Epithelial cell of proximal tubule (primary cell): ENCODE measurements around the gene NTN5. TPM values are rescaled to one million over a fixed set of nuclear protein-coding genes. Genes with fewer than 3 reads are reported as not detected.
A peak's percentile ranks its signal among the peaks of the same experiment; 100 is the strongest.

Source experiments
- DNase-seq: peaks from one replicate; pipeline ENCODE4 v3.0.0-alpha.2; 2011; ENCODE audit warnings: low read depth
- H3K4me3 ChIP-seq: 2 replicates; pipeline ENCODE4 v1.5.1; 2011; ENCODE audit warnings: low read depth, mild to moderate bottlenecking, low read length
- total RNA-seq: library from RNA; depleted of rRNA; stranded (reverse); fragments of >200 nt; gene quantifications from 2 replicates; pipeline ENCODE4 v1.2.3, GENCODE V29; 2015
- TF ChIP-seq, protein P1 (sequence below): conservative IDR thresholded peaks from 2 replicates; pipeline ENCODE4 v1.5.1; 2012; ENCODE audit warnings: low read depth, mild to moderate bottlenecking, low read length

NTN5 gene
- total RNA-seq, 1 donor from 2014 or later: not detected

DNA sequence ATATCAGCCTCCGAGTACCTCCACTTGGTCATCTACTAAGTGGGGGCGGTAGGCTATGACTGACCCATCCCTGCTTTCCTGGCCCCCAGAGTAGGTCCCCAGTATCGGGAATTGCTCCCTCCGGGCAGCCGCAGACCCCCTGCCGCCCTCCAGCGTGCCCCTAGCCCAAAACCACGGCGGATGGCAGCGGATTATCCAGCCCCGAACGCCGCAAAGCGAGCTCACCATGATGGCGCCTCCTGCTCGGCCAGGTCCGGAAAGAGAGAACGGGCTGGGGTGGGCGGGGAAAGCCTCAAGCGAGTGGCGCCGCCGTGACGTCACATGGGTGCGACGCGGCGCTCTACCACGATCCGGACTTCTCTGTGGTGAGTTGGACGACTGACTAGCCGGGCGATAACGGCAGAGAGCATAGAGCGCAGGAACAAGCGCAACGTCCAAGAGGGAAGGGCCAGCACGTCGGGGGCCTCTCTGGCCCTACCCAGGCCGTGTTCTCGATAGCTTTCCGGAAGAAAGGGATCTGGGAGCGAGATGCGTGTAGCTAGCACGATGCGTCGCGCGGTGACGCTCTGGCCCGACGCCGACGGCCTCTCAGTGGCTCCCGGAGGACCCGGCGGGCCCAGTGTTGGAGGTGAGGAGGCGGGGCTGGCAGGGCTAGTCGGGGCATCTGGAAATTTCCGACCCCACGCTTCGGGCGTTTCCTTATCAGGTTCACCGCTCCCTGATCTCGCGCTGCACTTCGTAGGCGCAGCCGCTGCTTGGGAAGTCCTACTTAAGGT lies 53.7 kb downstream of the NTN5 start, which contains the start of the genes RPL18 and SPHK2:
Gene RPL18 (minus strand): TSS at position 263 of the 776 bp plus-strand sequence. CDS start 35 bp downstream, at position 228.
Gene SPHK2 (plus strand): TSS at position 591 of the 776 bp plus-strand sequence. CDS start 1,009 bp downstream, outside the sequence.
- peak within 1 kb of the TSS; percentile 96 for H3K4me3 ChIP-seq
- peak; percentile 93 for DNase-seq
- TF ChIP-seq, protein P1, sequence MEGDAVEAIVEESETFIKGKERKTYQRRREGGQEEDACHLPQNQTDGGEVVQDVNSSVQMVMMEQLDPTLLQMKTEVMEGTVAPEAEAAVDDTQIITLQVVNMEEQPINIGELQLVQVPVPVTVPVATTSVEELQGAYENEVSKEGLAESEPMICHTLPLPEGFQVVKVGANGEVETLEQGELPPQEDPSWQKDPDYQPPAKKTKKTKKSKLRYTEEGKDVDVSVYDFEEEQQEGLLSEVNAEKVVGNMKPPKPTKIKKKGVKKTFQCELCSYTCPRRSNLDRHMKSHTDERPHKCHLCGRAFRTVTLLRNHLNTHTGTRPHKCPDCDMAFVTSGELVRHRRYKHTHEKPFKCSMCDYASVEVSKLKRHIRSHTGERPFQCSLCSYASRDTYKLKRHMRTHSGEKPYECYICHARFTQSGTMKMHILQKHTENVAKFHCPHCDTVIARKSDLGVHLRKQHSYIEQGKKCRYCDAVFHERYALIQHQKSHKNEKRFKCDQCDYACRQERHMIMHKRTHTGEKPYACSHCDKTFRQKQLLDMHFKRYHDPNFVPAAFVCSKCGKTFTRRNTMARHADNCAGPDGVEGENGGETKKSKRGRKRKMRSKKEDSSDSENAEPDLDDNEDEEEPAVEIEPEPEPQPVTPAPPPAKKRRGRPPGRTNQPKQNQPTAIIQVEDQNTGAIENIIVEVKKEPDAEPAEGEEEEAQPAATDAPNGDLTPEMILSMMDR: no peak

DNA sequence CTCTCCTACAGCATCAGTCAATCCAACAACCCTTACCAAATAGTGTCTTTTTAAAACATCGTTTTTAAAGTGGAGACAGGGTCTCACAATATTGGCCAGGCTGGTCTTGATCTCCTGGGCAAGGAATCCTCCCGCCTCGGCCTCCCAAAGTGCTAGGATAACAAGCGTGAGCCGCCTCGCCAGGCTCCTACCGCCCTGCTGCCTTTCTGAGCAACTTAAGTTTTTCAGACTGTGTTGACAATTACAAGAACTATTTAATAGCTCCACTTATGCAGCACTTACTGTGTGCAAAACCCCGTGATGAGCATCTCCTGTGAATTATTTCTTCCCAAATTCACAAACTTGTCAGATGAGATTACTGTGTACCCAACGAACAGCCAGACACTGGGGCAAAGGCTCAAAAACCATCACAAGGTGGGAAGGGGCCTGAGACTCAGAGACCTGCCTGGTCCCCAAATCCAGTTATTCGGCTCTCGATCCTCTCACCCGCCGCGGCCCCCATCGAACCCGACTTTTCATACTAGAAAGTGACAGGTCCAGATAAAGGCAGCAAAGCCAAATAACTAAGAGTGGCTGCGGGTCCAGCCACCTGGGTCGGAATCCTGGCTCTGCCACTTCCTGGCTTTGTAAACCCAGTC lies 54.4 kb downstream of the NTN5 start:
- DNase-seq: no peak
- peak overlapping the region; percentile 96 for H3K4me3 ChIP-seq
- TF ChIP-seq, protein P1: no peak

DNA sequence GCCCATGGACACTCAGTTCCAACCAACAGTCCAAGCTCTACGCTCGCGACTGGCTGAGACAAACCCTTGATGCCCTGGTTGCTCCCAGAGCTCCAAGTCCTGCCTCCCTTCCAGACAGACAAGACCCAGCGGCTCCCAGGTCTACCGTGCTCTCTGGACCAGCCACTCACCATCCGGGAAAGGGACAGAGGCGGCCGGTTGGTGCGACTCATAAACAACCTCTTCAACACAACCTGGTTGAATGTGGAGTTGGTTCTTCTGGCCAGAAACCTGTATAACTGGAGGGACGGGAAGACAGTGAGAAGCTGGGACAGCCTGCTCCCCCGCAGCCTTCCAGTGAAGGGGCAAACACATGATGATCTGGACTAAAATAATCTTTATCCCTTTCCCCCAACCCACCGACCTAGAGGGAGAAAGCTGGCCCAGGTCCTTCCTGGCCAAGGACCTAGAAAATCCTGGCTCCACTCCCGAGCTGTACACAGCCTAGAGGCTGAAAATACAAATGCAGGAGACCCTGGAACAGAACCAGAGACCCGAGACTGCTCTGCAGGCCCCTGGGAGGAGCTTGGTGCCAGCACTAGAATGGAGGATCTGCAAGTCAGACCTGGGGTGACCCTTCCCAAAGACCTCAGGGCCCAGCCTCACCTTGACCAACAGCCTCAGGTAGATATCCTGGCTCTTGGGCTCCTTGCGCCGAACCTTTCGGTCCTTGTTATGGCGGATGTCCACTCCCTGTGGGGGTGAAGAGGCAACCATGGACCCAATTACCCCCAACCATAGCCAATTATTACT lies 55.5 kb downstream of the NTN5 start:
- no peak for DNase-seq
- TF ChIP-seq, protein P1: no peak
- peak overlapping the region; percentile 96 for H3K4me3 ChIP-seq

DNA sequence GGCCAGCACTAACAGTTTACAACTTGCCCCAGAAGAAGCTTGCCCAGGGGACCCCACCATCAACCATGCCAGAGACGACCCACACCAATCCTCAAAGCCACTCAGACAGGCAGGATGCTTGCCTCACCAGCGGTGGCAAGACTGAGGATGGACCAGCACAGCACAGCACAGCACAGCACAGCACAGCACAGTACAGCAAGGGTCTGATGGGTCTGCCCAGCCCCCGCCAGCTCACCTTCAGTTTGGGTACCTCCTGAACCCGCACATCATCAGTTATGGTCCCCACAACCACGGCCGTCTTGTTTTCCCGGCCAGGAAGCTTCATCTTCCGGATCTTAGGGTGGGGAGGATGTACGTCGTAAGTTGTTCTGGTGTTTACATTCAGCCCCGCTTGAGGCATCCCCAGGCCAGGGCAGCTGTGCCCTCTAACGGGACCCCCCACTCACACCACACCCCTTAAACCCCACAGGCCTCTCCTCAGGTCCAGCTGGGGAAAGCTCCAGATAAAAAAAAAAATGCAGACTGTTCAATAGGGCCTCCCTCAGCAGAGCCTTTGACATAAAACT lies 56.2 kb downstream of the NTN5 start:
- H3K4me3 ChIP-seq: peak overlapping the region; percentile 96
- no peak for DNase-seq

DNA sequence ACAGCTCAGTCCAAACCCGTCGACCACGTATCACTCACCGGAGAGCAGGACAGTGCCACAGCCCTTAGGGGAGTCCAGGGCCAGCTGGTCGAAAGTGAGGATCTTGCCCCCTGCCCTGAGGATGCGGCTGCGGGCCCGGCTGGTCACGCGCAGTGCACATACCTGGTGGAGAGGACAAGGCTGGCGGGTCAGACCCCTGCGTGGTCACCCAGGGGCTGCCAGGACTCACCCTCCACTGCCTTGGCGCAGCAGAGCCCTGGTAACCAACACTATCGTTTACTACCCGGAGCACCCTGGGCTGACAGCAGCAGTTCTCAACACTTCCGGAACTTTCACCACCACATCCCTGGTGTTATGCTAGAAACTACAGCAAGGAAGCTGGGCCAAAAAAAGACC lies 56.8 kb downstream of the NTN5 start:
- no peak for DNase-seq
- TF ChIP-seq, protein P1: no peak
- H3K4me3 ChIP-seq: no peak overlapping the region

More for the DNA sequence above, 56.2 kb downstream of the NTN5 start:
- TF ChIP-seq, protein P1: no peak

DNA sequence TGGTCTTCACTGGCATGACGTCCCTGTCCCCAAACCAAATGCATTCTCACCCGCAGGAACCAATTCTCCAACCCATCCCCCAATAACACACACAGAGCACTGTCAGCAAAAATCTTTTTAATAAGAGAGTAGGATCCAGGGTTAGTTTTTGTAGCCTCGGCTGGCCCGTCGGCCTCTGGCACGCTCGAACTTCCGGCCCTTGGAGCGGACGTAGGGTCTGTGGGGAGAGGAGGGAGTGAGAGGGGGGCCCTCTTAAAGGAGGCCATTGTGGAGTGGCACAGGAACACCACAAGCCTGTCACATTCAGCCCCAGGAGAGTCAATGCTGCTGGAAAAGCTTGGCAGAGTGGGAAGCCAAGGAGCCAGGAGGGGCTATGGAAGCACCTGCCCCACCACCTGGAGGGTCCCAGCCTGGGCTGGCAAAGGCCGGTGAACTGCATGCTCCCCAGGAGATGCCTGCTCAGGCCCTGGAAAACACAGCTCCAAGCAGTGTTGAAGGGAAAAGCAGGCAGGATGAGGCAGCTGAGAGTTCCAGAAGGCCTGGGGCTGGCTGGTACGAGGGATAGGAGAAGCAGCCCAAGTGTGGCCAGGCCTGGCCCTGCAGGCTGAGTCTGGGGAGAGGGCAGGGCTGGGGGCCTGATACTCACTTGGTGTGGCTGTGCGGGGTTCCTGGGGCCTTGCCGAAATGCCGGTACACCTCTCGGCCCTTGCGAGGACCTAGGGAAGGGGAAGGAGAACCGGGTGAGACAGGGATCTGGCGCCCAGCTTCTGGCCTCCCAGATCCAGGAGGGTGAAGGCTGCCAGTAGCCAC lies 57.4 kb downstream of the NTN5 start:
- TF ChIP-seq, protein P1: no peak
- no peak for DNase-seq
- H3K4me3 ChIP-seq: no peak overlapping the region
